ENCODE measurements around the gene RNASE3.
"Not testable (repeated sequence)": the region's sequence is repeated elsewhere in the genome, so short reads cannot be mapped to it uniquely, and the experiment has no call there.

Gene RNASE3

DNA sequence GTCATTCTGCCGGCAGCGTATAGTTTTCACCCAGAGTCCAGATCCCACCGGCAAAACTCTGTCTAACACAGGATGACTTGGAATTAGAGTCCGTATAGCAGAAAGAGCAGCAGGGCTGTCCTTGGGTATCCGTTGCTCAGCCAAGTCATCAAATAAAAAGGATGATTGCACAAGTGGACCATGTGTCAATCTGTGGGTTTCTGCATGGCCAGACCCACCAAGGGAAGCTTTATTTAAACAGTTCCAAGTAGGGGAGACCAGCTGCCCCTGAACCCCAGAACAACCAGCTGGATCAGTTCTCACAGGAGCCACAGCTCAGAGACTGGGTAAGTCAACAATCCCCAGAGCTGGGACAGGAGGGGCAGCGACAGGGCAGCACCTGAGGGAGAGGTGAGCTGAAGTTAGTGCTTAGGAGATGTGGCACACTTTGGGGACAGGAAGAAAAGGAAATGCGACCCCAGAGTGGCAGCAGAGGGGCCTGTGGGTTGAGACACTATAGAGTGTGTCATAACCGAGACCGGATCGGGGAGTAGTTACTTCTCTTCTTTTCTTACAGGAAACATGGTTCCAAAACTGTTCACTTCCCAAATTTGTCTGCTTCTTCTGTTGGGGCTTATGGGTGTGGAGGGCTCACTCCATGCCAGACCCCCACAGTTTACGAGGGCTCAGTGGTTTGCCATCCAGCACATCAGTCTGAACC is at the start of gene RNASE3:
RNASE3 (plus strand) TSS at position 260 of the 700 bp plus-strand sequence; CDS start at position 562, 302 bp downstream.
- peak; percentile 55 for DNase-seq

DNA sequence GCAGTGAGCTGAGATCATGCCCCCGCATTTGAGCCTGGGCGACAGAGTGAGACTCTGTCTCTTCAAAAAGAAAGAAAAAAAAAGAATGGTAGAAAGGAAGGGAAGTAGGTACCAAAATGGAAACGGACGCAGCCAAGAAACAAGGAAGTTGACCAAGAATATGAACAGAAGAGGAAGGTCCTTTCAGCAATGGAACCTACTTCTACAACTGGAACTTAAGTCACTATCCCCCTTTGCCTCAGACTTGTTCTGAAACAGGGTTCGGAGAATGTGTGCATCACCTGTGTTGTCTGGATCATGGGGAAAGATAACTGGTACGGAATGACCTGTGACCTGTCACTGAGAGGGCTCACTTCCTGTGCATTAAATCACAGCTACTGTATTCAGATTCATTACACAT is 44.6 kb upstream of the RNASE3 start:
- no peak for DNase-seq

GRCh38 chr14:20848316-20848954 is 42.8 kb upstream of the RNASE3 start:
- DNase-seq = no peak

GRCh38 chr14:20848955-20849570 is 42.1 kb upstream of the RNASE3 start:
- DNase-seq = no peak

DNA sequence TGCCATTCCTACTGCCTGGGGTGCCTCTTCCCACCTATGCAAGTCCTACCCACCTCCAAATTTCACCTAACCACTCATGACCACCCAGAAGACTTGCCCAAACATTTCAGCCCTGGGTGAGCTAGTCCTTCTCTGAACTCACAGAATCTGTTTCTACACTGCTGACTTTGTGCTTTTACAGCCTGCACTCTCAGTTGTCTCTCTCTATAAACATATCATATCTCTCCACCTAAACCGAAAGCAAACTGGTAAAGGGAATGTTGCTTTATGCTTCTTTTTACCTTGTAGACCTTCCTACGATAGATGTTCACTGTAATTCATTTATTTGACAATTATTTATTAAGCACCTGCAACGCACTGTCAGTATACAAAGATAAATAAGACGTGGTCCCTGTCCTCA is 38.1 kb upstream of the RNASE3 start:
- no peak for DNase-seq

DNA sequence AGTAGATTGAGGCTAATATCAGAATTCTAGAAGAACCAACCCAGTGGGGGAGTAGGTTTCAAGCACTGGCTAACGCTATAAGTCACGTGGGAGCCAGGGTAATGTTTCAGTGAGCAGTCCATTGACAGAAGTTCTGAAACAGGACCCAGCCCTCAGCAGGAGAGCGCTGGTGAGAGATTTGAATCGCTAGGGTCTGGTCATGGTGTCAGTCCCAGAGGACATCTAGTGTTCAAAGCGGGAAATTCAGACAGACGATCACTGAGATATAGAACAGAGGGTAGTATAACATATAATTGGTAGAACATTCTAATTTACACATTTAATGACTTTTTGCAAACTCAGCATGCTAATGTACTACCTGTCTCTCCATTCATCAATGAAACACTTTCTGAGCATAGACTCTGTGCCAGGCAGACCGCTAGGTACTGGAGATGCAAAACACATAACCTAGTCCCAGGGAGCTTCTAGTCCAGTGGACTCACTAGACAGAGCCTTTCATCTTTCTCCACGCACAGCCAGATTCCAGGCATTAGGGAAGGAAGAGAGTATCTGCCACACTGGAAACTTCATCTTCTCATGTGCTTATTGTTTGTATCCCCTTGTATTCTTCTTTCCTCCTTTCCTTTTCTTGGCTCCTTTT is 35.4 kb upstream of the RNASE3 start:
- peak; percentile 11 for DNase-seq

DNA sequence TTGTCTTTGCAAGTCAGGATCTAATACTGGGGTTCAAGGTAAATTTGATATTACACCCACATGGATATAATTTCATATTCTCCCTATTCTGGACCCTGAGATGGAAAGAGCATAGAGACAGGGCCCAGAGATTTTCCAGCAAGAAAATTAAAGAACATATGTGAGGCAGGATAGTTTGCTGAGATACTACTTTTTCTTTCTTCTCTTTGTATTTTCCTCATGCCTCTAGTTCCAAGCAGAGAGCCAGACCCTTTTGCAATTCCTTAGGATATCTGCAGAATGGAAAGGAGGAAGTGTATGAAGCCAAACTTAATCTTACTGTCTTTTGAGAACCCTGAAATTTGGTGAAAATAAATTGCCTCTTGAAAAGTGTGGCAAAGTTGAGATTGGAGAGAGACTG is 34.0 kb upstream of the RNASE3 start:
- DNase-seq = no peak

DNA sequence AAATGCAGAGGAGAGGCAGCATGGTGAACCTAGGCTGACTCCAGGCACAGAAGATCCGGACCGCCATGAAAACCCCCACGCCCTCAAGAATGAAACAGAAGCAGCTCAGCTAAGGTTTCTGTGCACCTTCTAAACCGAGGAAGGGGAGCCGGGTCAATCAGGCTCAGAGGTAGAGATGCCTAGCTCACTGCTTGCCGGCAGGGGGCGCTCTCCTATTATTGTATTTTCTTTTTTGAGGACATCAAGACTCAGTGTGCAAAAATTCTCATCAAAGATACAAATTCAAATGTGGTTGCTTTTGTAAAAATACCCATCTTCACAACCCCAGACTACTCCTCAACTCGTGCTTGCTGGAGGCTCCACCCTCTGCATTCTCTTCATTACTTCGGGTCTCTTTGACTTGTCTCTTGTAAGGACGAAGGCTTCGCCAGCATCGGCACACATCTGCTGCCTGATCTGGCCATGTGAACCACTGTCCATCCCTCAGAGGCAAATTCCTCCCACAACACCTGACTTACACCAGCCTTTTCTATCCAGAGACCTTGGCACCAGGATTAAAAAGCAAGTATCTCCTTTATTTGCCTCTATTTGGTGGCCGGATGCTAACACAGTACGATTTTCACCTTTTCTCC is 33.4 kb upstream of the RNASE3 start:
- no peak for DNase-seq

- no peak for DNase-seq
These were observed 25.0 kb upstream of the RNASE3 start for GRCh38 chr14:20866194-20866593.

DNA sequence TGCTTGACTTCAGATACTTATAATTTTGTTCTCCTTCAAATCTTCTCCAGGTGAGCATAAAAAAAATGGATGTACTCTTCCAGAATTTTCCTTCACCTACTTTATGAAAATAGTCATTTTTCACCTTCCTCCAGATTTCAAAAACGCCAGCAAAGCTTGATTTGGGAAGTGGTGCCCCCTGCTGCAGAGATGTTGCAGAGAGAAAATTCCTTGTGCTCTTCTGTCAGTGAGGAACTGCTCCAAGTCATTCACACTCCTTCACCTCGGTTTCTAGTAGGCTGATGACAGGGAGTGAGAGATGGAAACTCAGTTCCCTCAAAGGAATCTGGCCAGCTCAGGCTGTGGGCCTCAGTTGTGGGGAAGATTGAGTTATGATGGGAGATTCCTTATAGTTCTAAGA is 24.2 kb upstream of the RNASE3 start:
- no peak for DNase-seq

- no peak for DNase-seq
These were observed 17.6 kb upstream of the RNASE3 start for GRCh38 chr14:20873370-20874177.

DNA sequence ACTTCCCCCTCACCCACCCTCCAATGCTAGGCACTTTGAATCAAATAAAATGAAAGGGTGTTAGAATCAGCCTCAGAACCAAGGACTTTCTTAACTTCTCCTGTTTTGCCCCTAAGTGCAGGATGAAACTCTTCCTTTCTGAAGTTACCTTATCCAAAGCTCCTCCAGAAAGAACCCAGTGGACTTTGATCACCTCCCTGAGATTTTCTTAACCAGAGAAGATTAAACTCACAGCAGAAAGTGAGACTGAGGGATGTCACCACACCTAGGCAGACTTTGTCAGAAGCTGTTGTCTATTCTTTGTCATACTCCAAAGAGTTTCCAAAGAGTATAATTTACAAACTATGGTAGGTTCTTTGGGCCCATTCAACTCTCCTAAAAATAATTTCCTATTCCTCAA is 14.2 kb upstream of the RNASE3 start:
- DNase-seq = no peak

DNA sequence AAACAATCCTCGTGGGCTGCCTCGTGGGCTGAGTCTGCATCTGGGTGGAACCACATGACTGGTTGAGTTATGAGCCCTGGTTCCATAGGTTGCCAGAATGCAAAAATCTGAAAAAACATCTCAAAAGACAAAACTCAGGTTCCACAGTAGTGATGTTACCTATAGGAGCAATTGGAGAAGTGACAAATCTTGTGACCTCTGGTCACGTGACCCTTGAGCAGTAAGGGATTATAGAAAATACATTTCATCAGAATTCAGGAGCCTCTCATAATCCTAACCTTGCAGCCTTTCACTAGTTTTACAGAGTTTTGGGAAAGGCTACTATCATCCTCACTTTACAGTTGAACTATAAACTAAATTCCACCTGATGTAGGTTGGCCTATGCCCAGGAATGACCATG is 12.5 kb upstream of the RNASE3 start:
- DNase-seq = no peak

- DNase-seq = not testable (repeated sequence)
These were observed 10.0 kb upstream of the RNASE3 start for GRCh38 chr14:20881229-20881628.

- not testable (repeated sequence) for DNase-seq
These were observed 8.4 kb upstream of the RNASE3 start for GRCh38 chr14:20882787-20883186.

GRCh38 chr14:20888411-20888810 is 2.8 kb upstream of the RNASE3 start:
- not testable (repeated sequence) for DNase-seq

- DNase-seq = not testable (repeated sequence)
These were observed 4.1 kb downstream of the RNASE3 start for GRCh38 chr14:20895322-20895721.

DNA sequence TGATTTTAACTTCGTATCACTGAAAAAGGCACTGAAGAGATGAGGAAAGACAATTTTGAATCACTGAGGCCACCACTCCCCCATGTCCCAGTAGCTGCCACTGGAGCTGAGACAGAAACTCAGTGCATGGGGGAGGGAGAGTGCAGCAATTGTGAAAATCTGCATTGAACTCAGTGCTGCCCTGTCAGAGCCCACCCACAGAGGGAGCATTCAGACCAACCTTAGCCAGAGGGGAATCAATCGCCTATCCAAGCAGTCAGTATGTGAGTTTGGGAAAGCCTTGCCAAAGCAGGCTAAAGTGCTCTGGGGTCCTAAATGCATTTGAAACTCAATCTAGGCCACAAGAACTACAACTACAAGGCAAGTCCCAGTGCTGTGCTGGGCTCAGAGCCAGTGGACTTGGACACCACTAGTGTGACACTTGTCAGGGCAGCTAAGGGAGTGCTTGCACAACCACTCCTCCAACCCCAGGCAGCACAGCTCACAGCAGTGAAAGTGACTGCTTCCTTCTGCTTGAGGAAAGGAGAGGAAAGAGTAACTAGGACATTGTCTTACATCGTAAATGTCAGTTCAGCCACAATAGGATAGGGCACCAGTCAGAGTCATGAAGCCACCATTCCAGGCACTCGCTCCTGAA is 13.3 kb downstream of the RNASE3 start:
- DNase-seq = peak; percentile 37

DNA sequence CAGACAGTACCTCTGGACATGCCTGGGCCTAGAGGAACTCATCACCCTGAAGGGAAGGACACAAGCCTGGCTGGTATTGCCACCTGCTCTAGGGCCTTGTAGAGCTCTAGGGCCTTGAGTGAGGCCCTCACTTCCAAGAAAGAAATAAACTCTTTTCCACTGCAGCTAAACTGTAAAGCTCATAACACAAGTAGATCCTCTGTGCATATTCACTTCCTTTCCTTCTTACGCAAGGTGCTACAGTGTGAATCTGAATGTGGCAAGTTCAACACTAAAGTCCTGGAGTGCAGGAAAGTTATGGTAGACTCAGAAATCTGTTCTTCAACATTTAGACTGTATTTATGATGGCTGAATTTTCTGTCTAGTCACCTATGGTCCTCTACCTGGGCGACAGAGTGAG is 14.5 kb downstream of the RNASE3 start:
- peak; percentile 29 for DNase-seq

DNA sequence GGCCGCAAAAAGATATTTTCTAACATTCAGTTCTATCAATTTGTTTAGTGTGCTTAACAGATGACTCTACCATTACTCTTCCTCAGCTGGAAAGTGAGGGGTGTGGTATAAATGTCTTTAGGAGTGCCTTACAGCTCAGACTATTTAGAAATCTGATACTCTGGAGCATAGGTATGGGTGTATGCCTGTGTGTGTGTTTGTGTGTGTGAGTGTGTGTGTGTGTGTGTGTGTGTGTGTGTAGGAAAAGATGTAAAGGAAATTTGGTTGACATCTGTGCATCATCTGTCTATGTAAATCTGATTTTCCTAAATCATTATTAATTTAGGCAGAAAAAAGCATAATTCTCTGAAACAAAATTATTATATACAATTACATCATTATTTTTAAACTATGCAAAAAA is 16.0 kb downstream of the RNASE3 start:
- DNase-seq = no peak

- DNase-seq = not testable (repeated sequence)
These were observed 19.6 kb downstream of the RNASE3 start for GRCh38 chr14:20910822-20911221.
